Non-pigmented ciliary epithelial cell (primary cell): ENCODE results near the gene ADPRHL1.
"Not testable (repeated sequence)": the region's sequence is repeated elsewhere in the genome, so short reads cannot be mapped to it uniquely, and the experiment has no call there.

ENCODE experiments used
- DNase-seq: peaks from one replicate; pipeline ENCODE4 v3.0.0-alpha.2; 2010; ENCODE audit warnings: low read depth

Gene ADPRHL1

GRCh38 chr13:113369189-113369588, 84.1 kb downstream of the ADPRHL1 start:
- no peak for DNase-seq

- DNase-seq: not testable (repeated sequence)
These were observed 84.9 kb downstream of the ADPRHL1 start for GRCh38 chr13:113368353-113368752.

GRCh38 chr13:113367771-113368170, 85.5 kb downstream of the ADPRHL1 start:
- DNase-seq: no peak

- DNase-seq: no peak
These were observed 86.2 kb downstream of the ADPRHL1 start for GRCh38 chr13:113367020-113367560.

GRCh38 chr13:113365971-113366588, 87.2 kb downstream of the ADPRHL1 start:
- DNase-seq: no peak

- no peak for DNase-seq
These were observed 87.7 kb downstream of the ADPRHL1 start for GRCh38 chr13:113365583-113365970.

- DNase-seq: no peak
These were observed 88.2 kb downstream of the ADPRHL1 start for GRCh38 chr13:113364901-113365582.

GRCh38 chr13:113364311-113364889, 88.9 kb downstream of the ADPRHL1 start:
- DNase-seq: no peak

- no peak for DNase-seq
These were observed 91.9 kb downstream of the ADPRHL1 start for GRCh38 chr13:113361406-113361805.

- no peak for DNase-seq
These were observed 92.8 kb downstream of the ADPRHL1 start for GRCh38 chr13:113360446-113360845.

GRCh38 chr13:113359571-113359970, 93.7 kb downstream of the ADPRHL1 start:
- no peak for DNase-seq

- DNase-seq: no peak
These were observed 94.6 kb downstream of the ADPRHL1 start for GRCh38 chr13:113358653-113359190.

GRCh38 chr13:113357529-113357928, 95.8 kb downstream of the ADPRHL1 start:
- DNase-seq: peak; percentile 54

- no peak for DNase-seq
These were observed 96.7 kb downstream of the ADPRHL1 start for GRCh38 chr13:113356596-113356995.

- no peak for DNase-seq
These were observed 97.7 kb downstream of the ADPRHL1 start for GRCh38 chr13:113355621-113356020.

GRCh38 chr13:113354831-113355610, 98.3 kb downstream of the ADPRHL1 start:
- no peak for DNase-seq

GRCh38 chr13:113353254-113353653, 100.0 kb downstream of the ADPRHL1 start:
- DNase-seq: no peak

GRCh38 chr13:113351514-113352026, 101.7 kb downstream of the ADPRHL1 start:
- DNase-seq: no peak

GRCh38 chr13:113350938-113351335, 102.4 kb downstream of the ADPRHL1 start:
- no peak for DNase-seq

- DNase-seq: no peak
These were observed 103.0 kb downstream of the ADPRHL1 start for GRCh38 chr13:113350065-113350937.
